ENCODE data around the gene KIDINS220. TPM values are rescaled to one million over a fixed set of nuclear protein-coding genes. Genes with fewer than 3 reads are reported as not detected.
A peak's percentile ranks its signal among the peaks of the same experiment; 100 is the strongest.

Gene KIDINS220
- total and polyA plus RNA-seq, 2 of the 13 experiments (the other 11 are each of a cell fraction or from before 2014, with no cell fraction given): 25.2 to 32.3 TPM

- TF ChIP-seq ZNF570 (CRISPR knock-in tag; IDR thresholded peaks at IDR 0.05; ENCODE audit: borderline replicate concordance) (no peak), RERE (CRISPR knock-in tag; IDR thresholded peaks at IDR 0.05; ENCODE audit: low read depth) (0 out of 2 replicates have a peak, but pooled peaks have one; percentile 35), E2F1 (CRISPR knock-in tag; IDR thresholded peaks at IDR 0.05) (no peak), ZNF326 (CRISPR knock-in tag; IDR thresholded peaks at IDR 0.05; ENCODE audit: borderline replicate concordance) (no peak), ZNF260 (CRISPR knock-in tag; IDR thresholded peaks at IDR 0.05; ENCODE audit: borderline replicate concordance, low read depth) (no peak), ZNF572 (CRISPR knock-in tag; IDR thresholded peaks at IDR 0.05) (no peak), PITX1 (CRISPR knock-in tag; IDR thresholded peaks at IDR 0.05) (peak; percentile 80), SCMH1 (CRISPR knock-in tag; IDR thresholded peaks at IDR 0.05; ENCODE audit: borderline replicate concordance) (no peak), ZNF33A (CRISPR knock-in tag; IDR thresholded peaks at IDR 0.05; ENCODE audit: borderline replicate concordance) (no peak), ZFX (CRISPR knock-in tag; IDR thresholded peaks at IDR 0.05; ENCODE audit: low read depth) (peak; percentile 57; the same call in 1 of the 2 replicates), ZNF136 (CRISPR knock-in tag; IDR thresholded peaks at IDR 0.05; ENCODE audit: low read depth) (0 out of 2 replicates have a peak, but pooled peaks have one; percentile 71), FLYWCH1 (CRISPR knock-in tag; IDR thresholded peaks at IDR 0.05) (no peak), SKIL (CRISPR knock-in tag; IDR thresholded peaks at IDR 0.05; ENCODE audit: borderline replicate concordance) (peak; percentile 23; the same call in 1 of the 2 replicates), ZNF333 (CRISPR knock-in tag; IDR thresholded peaks at IDR 0.05; ENCODE audit: borderline replicate concordance) (no peak)
- TF ChIP-seq, protein P1, sequence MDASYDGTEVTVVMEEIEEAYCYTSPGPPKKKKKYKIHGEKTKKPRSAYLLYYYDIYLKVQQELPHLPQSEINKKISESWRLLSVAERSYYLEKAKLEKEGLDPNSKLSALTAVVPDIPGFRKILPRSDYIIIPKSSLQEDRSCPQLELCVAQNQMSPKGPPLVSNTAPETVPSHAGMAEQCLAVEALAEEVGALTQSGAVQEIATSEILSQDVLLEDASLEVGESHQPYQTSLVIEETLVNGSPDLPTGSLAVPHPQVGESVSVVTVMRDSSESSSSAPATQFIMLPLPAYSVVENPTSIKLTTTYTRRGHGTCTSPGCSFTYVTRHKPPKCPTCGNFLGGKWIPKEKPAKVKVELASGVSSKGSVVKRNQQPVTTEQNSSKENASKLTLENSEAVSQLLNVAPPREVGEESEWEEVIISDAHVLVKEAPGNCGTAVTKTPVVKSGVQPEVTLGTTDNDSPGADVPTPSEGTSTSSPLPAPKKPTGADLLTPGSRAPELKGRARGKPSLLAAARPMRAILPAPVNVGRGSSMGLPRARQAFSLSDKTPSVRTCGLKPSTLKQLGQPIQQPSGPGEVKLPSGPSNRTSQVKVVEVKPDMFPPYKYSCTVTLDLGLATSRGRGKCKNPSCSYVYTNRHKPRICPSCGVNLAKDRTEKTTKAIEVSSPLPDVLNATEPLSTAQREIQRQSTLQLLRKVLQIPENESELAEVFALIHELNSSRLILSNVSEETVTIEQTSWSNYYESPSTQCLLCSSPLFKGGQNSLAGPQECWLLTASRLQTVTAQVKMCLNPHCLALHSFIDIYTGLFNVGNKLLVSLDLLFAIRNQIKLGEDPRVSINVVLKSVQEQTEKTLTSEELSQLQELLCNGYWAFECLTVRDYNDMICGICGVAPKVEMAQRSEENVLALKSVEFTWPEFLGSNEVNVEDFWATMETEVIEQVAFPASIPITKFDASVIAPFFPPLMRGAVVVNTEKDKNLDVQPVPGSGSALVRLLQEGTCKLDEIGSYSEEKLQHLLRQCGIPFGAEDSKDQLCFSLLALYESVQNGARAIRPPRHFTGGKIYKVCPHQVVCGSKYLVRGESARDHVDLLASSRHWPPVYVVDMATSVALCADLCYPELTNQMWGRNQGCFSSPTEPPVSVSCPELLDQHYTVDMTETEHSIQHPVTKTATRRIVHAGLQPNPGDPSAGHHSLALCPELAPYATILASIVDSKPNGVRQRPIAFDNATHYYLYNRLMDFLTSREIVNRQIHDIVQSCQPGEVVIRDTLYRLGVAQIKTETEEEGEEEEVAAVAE (CRISPR knock-in tag; IDR thresholded peaks at IDR 0.05; ENCODE audit: borderline replicate concordance): no peak
Observed at GRCh38 chr2:8840475-8841091, 3.2 kb upstream of the KIDINS220 start (continued).

All from HepG2 (cell line).